HepG2 (cell line): ENCODE results near the gene N4BP2. TPM values are rescaled to one million over a fixed set of nuclear protein-coding genes. Genes with fewer than 3 reads are reported as not detected.

Source experiments
- ATAC-seq: fragments of 200-7000 bp; cut with Tn5 transposase; 3 replicates; pipeline ENCODE4 v1.9.1; 2020; ENCODE audit warnings: mild to moderate bottlenecking, moderate library complexity
- BruUV-seq: library from RNA; stranded (reverse); fragments of 400-500 nt; replicated peaks from 2 replicates; lab custom pipeline; 2021; lab: Mats Ljungman, UMichigan
- CTCF ChIA-PET: fragments of 300-600 bp; formaldehyde crosslinking; extraction: SDS; loops from one replicate; lab custom pipeline; 2021; ENCODE audit warnings: low total read pairs, inconsistent platforms, low intra/inter-chr PET ratio; lab: Yijun Ruan, JAX
- POLR2A ChIA-PET: fragments of 350-600 bp; sonication (Branson Sonifier 250); formaldehyde crosslinking; loops from one replicate; lab custom pipeline; 2020; ENCODE audit warnings: antibody characterized with exemption, inconsistent platforms; lab: Yijun Ruan, JAX
- DNase-seq: peaks from one replicate; pipeline ENCODE4 v3.0.0-alpha.2; 2015; ENCODE audit warnings: low spot score
- FAIRE-seq: peaks from 3 replicates; lab custom pipeline; 2011; peaks lifted over from hg19 to GRCh38; lab: Jason Lieb, UNC
- H2AFZ ChIP-seq: one replicate; pipeline ENCODE4 v1.6.1; 2011; ENCODE audit warnings: low read length, inconsistent platforms
- H3K27ac ChIP-seq: fragments of 300-600 bp; 3 replicates; pipeline ENCODE4 v1.8.0; 2011; ENCODE audit warnings: mixed run types, mild to moderate bottlenecking, mixed read lengths, low read length, inconsistent platforms; ENCODE audit not compliant: insufficient read depth; ENCODE audit errors: extremely low read length
- H3K27me3 ChIP-seq, 2 experiments: fragments of 200-600 bp in 1 of 2; 2 replicates in 1 of 2; 3 replicates in 1 of 2; pipeline versions ENCODE4 v1.6.0 to v1.8.0; 2011; ENCODE audit warnings: low read length in 2 of 2, mild to moderate bottlenecking in 2 of 2, moderate library complexity in 2 of 2, inconsistent platforms in 1 of 2; ENCODE audit not compliant: insufficient read depth in 2 of 2, control insufficient read depth in 1 of 2
- H3K36me3 ChIP-seq, 2 experiments: fragments of 200-600 bp in 1 of 2; replicated peaks in 1 of 2; 2 replicates in 1 of 2; 3 replicates in 1 of 2; pipeline versions ENCODE4 v1.5.1 to v1.8.0; 2011; ENCODE audit warnings: low read length in 2 of 2, inconsistent platforms in 1 of 2; ENCODE audit not compliant: insufficient read depth in 2 of 2, control insufficient read depth in 1 of 2
- H3K4me1 ChIP-seq: 2 replicates; pipeline ENCODE4 v1.5.1; 2012; ENCODE audit warnings: low read length, inconsistent platforms; ENCODE audit not compliant: insufficient read depth
- H3K4me2 ChIP-seq: 2 replicates; pipeline ENCODE4 v1.6.0; 2011; ENCODE audit warnings: low read depth, low read length, inconsistent platforms
- H3K4me3 ChIP-seq, 3 experiments: fragments of 200-600 bp in 1 of 3; sonication (generic), shearing (Covaris generic) in 1 of 3; replicated peaks in 1 of 3; 2 replicates each; pipeline ENCODE4 v1.5.1; 2011 to 2016; ENCODE audit warnings: low read length in 3 of 3, inconsistent platforms in 2 of 3, low read depth in 2 of 3, mild to moderate bottlenecking in 2 of 3, control low read depth in 1 of 3, mixed read lengths in 1 of 3; ENCODE audit not compliant: insufficient read depth in 1 of 3
- H3K79me2 ChIP-seq: one replicate; pipeline ENCODE4 v1.6.1; 2011; ENCODE audit warnings: low read length, inconsistent platforms; ENCODE audit not compliant: insufficient read depth
- H3K9ac ChIP-seq: 2 replicates; pipeline ENCODE4 v1.6.0; 2011; ENCODE audit warnings: mild to moderate bottlenecking, low read depth, low read length, inconsistent platforms; ENCODE audit not compliant: insufficient read depth
- H3K9me3 ChIP-seq: 2 replicates; pipeline ENCODE4 v1.5.1; 2012; ENCODE audit warnings: mild to moderate bottlenecking, low read length
- H4K20me1 ChIP-seq: 2 replicates; pipeline ENCODE4 v1.6.0; 2011; ENCODE audit warnings: inconsistent platforms, mild to moderate bottlenecking, low read length, moderate library complexity; ENCODE audit not compliant: insufficient read depth
- HDAC2 ChIP-seq: sonication (generic); formaldehyde crosslinking; IDR thresholded peaks from 2 replicates; pipeline ENCODE4 v1.4.0; 2020; ENCODE audit warnings: missing genetic modification reagents
- KAT8 ChIP-seq: IDR thresholded peaks from 2 replicates; pipeline ENCODE4 v1.6.1; 2016; ENCODE audit warnings: missing genetic modification reagents, missing compliant biosample characterization
- MTA1 ChIP-seq: sonication (generic); formaldehyde crosslinking; IDR thresholded peaks from 2 replicates; pipeline ENCODE4 v1.4.0; 2020; ENCODE audit warnings: missing genetic modification reagents, mild to moderate bottlenecking, borderline replicate concordance
- NFKBIZ ChIP-seq: IDR thresholded peaks from 2 replicates; pipeline ENCODE4 v1.6.1; 2018; ENCODE audit warnings: missing genetic modification reagents, missing compliant biosample characterization
- NR2C2 ChIP-seq: sonication (generic); formaldehyde crosslinking; IDR thresholded peaks from 2 replicates; pipeline ENCODE4 v1.4.0; 2020; ENCODE audit warnings: missing genetic modification reagents, mild to moderate bottlenecking, moderate library complexity, borderline replicate concordance
- PHB2 ChIP-seq: fragments of 450-650 bp; IDR thresholded peaks from 2 replicates; pipeline ENCODE4 v1.6.1; 2018; ENCODE audit not compliant: partially characterized antibody
- RBAK ChIP-seq: sonication (generic); formaldehyde crosslinking; IDR thresholded peaks from 2 replicates; pipeline ENCODE4 v1.5.1; 2020; ENCODE audit warnings: mild to moderate bottlenecking, missing genetic modification reagents
- RNF2 ChIP-seq: fragments of 450-650 bp; conservative IDR thresholded peaks from 2 replicates; pipeline ENCODE4 v1.6.1; 2016; ENCODE audit warnings: low read depth
- SNRNP70 ChIP-seq: fragments of 200-400 bp; formaldehyde crosslinking; IDR thresholded peaks from 2 replicates; pipeline ENCODE4 v1.6.1; 2017; ENCODE audit warnings: mild to moderate bottlenecking, low read depth, low read length, moderate library complexity
- SOX5 ChIP-seq: IDR thresholded peaks from 2 replicates; pipeline ENCODE4 v1.6.1; 2016; ENCODE audit warnings: borderline replicate concordance
- U2AF1 ChIP-seq: fragments of 200-400 bp; formaldehyde crosslinking; optimal IDR thresholded peaks from 2 replicates; pipeline ENCODE3; 2017; ENCODE audit warnings: mild to moderate bottlenecking, low read depth, low read length
- ZNF33B ChIP-seq: sonication (generic); formaldehyde crosslinking; IDR thresholded peaks from 2 replicates; pipeline ENCODE4 v1.5.1; 2020; ENCODE audit warnings: mild to moderate bottlenecking, missing genetic modification reagents
- ZNF761 ChIP-seq: sonication (generic); formaldehyde crosslinking; conservative IDR thresholded peaks from 2 replicates; pipeline ENCODE4 v1.4.0; 2020; ENCODE audit warnings: mild to moderate bottlenecking, missing genetic modification reagents
- WGBS: methylation state at CpG from one replicate; pipeline ENCODE4 v1.1.6; 2017; ENCODE audit warnings: low lambda C conversion rate; 5-methylcytosine and 5-hydroxymethylcytosine counted together
- in situ Hi-C: cut with HindIII; loops from 2 replicates; pipeline ENCODE4 v1.10.0; 2017; ENCODE audit warnings: low pct_unique_long_range_greater_than_20kb; ENCODE audit not compliant: extremely low pct_ligation_motif_present
- intact Hi-C: fragments of 100-400 bp; cut with micrococcal nuclease; formaldehyde crosslinking; loops from one replicate; pipeline ENCODE4 v1.10.0; 2022; ENCODE audit not compliant: unreplicated experiment
- polyA plus RNA-seq, 8 experiments: library from polyadenylated mRNA; depleted of rRNA in 3 of 8; stranded (reverse) in 7 of 8; unstranded in 1 of 8; fragments of >200 nt; fragmentation: Illumina TruSeq in 4 of 8; extraction: Trizol in 4 of 8; gene quantifications; 2 replicates each; pipeline versions ENCODE4 v1.2.1 to v1.2.3, GENCODE V29; 2011 to 2016; ENCODE audit warnings: low read depth in 4 of 8, missing spikeins in 1 of 8, mixed read lengths in 1 of 8; ENCODE audit not compliant: insufficient read depth in 1 of 8
- total RNA-seq, 5 experiments: library from RNA; depleted of rRNA; stranded (reverse); fragments of >200 nt; fragmentation: Illumina TruSeq; extraction: Trizol; gene quantifications; 2 replicates each; pipeline ENCODE4 v1.2.3, GENCODE V29; 2016; ENCODE audit warnings: low read depth in 1 of 5
- TF ChIP-seq, protein P1 (sequence below): sonication (generic); formaldehyde crosslinking; IDR thresholded peaks from 2 replicates; pipeline ENCODE4 v1.8.1; 2023; ENCODE audit warnings: missing genetic modification reagents, mild to moderate bottlenecking, borderline replicate concordance
- TF ChIP-seq, protein P2 (sequence below): sonication (generic); formaldehyde crosslinking; IDR thresholded peaks from 2 replicates; pipeline ENCODE4 v1.9.0; 2021; ENCODE audit warnings: missing genetic modification reagents, borderline replicate concordance
- TF ChIP-seq, protein P3 (sequence below): sonication (generic); formaldehyde crosslinking; IDR thresholded peaks from 2 replicates; pipeline ENCODE4 v1.4.0; 2020; ENCODE audit warnings: low read depth, mild to moderate bottlenecking, missing genetic modification reagents
- TF ChIP-seq, protein P4 (sequence below): sonication (generic); formaldehyde crosslinking; IDR thresholded peaks from 2 replicates; pipeline ENCODE4 v1.5.0; 2020; ENCODE audit warnings: missing genetic modification reagents
- TF ChIP-seq, protein P5 (sequence below): sonication (generic); formaldehyde crosslinking; IDR thresholded peaks from 2 replicates; pipeline ENCODE4 v1.4.0; 2020; ENCODE audit warnings: missing genetic modification reagents

N4BP2 gene
- total and polyA plus RNA-seq, 2 of the 13 experiments (the other 11 are each of a cell fraction or from before 2014, with no cell fraction given), result 5.6 to 12.9 TPM

DNA sequence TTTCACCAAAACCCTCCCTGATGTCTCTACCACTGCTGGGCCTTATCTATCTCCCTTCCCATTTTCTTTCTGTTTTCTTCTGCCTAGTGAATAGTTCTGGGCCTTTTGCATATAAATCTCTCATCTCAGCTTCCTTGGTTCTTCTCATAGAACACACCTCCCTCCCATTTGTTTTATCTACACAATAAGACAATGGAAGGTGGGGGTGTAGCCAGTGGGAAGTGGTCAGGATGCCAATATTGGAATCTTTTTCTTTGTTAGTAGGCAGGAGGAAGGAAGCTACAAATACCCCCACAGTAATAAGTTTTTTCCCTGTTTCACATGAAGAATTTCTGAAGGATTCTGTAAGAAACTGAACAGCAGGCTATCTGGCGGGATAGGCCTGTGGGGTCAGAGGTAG is 109.3 kb downstream of the N4BP2 start:
- in situ Hi-C loops, result no loop called here
- FAIRE-seq (no peak), DNase-seq (no peak), ATAC-seq (no peak)
- Histone ChIP-seq H3K4me2 (no peak overlapping the region), H2AFZ (no peak overlapping the region), H3K36me3 (no peaks in the 10 kb centered on the region), H3K9ac (no peak overlapping the region), H3K9me3 (no peaks in the 10 kb centered on the region), H3K4me3 (no peak overlapping the region), H3K79me2 (no peaks in the 10 kb centered on the region), H3K27me3 (no peaks in the 10 kb centered on the region), H4K20me1 (no peaks in the 10 kb centered on the region), H3K4me1 (no peaks in the 10 kb centered on the region), H3K27ac (no peak overlapping the region)
- TF ChIP-seq, protein P1, sequence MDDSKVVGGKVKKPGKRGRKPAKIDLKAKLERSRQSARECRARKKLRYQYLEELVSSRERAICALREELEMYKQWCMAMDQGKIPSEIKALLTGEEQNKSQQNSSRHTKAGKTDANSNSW (CRISPR knock-in tag), result no peak
- TF ChIP-seq, protein P2, sequence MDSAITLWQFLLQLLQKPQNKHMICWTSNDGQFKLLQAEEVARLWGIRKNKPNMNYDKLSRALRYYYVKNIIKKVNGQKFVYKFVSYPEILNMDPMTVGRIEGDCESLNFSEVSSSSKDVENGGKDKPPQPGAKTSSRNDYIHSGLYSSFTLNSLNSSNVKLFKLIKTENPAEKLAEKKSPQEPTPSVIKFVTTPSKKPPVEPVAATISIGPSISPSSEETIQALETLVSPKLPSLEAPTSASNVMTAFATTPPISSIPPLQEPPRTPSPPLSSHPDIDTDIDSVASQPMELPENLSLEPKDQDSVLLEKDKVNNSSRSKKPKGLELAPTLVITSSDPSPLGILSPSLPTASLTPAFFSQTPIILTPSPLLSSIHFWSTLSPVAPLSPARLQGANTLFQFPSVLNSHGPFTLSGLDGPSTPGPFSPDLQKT, result no peak
- TF ChIP-seq NR2C2 (CRISPR knock-in tag), result no peak
- no peak for TF ChIP-seq KAT8 (CRISPR knock-in tag)
- no peak for TF ChIP-seq RBAK (CRISPR knock-in tag)
- TF ChIP-seq HDAC2 (CRISPR knock-in tag), result no peak
- TF ChIP-seq RNF2, result no peak
- TF ChIP-seq ZNF33B (CRISPR knock-in tag), result no peak
- TF ChIP-seq U2AF1, result no peak
- TF ChIP-seq NFKBIZ (CRISPR knock-in tag), result no peak
- TF ChIP-seq, protein P3, sequence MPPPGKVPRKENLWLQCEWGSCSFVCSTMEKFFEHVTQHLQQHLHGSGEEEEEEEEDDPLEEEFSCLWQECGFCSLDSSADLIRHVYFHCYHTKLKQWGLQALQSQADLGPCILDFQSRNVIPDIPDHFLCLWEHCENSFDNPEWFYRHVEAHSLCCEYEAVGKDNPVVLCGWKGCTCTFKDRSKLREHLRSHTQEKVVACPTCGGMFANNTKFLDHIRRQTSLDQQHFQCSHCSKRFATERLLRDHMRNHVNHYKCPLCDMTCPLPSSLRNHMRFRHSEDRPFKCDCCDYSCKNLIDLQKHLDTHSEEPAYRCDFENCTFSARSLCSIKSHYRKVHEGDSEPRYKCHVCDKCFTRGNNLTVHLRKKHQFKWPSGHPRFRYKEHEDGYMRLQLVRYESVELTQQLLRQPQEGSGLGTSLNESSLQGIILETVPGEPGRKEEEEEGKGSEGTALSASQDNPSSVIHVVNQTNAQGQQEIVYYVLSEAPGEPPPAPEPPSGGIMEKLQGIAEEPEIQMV (CRISPR knock-in tag), result no peak
- TF ChIP-seq PHB2, result no peak
- TF ChIP-seq, protein P4, sequence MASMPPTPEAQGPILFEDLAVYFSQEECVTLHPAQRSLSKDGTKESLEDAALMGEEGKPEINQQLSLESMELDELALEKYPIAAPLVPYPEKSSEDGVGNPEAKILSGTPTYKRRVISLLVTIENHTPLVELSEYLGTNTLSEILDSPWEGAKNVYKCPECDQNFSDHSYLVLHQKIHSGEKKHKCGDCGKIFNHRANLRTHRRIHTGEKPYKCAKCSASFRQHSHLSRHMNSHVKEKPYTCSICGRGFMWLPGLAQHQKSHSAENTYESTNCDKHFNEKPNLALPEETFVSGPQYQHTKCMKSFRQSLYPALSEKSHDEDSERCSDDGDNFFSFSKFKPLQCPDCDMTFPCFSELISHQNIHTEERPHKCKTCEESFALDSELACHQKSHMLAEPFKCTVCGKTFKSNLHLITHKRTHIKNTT (CRISPR knock-in tag), result no peak
- no peak for TF ChIP-seq MTA1 (CRISPR knock-in tag)
- TF ChIP-seq SOX5, result no peak
- TF ChIP-seq, protein P5, sequence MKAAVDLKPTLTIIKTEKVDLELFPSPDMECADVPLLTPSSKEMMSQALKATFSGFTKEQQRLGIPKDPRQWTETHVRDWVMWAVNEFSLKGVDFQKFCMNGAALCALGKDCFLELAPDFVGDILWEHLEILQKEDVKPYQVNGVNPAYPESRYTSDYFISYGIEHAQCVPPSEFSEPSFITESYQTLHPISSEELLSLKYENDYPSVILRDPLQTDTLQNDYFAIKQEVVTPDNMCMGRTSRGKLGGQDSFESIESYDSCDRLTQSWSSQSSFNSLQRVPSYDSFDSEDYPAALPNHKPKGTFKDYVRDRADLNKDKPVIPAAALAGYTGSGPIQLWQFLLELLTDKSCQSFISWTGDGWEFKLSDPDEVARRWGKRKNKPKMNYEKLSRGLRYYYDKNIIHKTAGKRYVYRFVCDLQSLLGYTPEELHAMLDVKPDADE (CRISPR knock-in tag), result no peak
- no peak for TF ChIP-seq SNRNP70
- TF ChIP-seq ZNF761 (CRISPR knock-in tag), result no peak
- no TSS peak for BruUV-seq
- CTCF ChIA-PET, result no interaction called here
- 100% methylated on average over 1 of the region's 1 CpG for WGBS
- intact Hi-C loops, result no loop called here
- POLR2A ChIA-PET, result no interaction called here
